AG09309 (cell line): ENCODE data around the gene CHRNG.

ENCODE experiments used
- DNase-seq: peaks from one replicate; pipeline ENCODE4 v3.0.0-alpha.2; 2010; ENCODE audit warnings: low read depth
- H3K4me3 ChIP-seq: 2 replicates; pipeline ENCODE4 v1.5.1; 2011; ENCODE audit warnings: mild to moderate bottlenecking, low read depth, low read length, moderate library complexity; ENCODE audit not compliant: control insufficient read depth
- CTCF ChIP-seq: IDR thresholded peaks from 2 replicates; pipeline ENCODE4 v1.5.1; 2011; ENCODE audit warnings: mild to moderate bottlenecking, low read depth, low read length, inconsistent platforms; ENCODE audit not compliant: insufficient read depth, control insufficient read depth; ENCODE audit errors: missing control alignments

Gene CHRNG

GRCh38 chr2:232501331-232501771, 38.1 kb upstream of the CHRNG start:
- no peak for DNase-seq
- H3K4me3 ChIP-seq, result no peak overlapping the region
- TF ChIP-seq CTCF, result no peak

- H3K4me3 ChIP-seq, result no peak overlapping the region
- TF ChIP-seq CTCF, result no peak
- DNase-seq, result no peak
Observed at GRCh38 chr2:232501794-232502390, 37.6 kb upstream of the CHRNG start.

DNA sequence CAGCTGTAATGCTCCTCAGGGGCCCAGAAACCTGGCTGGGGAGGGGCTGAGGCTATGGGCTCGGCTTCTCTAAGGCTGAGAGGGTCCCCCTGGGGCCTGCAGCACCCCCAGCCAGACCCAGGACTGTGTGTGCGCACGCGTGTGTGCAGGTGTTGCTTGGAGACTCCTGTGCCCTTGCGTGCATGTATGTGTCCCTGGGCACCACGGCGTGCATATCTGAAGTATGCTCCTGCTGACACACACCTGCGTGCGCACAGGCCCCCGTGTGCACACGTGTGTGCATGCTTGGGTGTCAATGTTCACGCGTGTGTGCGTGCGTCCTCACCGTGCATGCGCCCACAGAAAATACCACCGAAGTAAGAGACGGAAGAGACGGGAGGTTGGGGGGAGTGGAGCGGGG, 37.0 kb upstream of the CHRNG start:
- no peak for TF ChIP-seq CTCF
- no peak for DNase-seq
- H3K4me3 ChIP-seq, result no peak overlapping the region

- TF ChIP-seq CTCF, result no peak
- no peak overlapping the region for H3K4me3 ChIP-seq
- DNase-seq, result no peak
Observed at GRCh38 chr2:232502911-232503808, 36.3 kb upstream of the CHRNG start.

DNA sequence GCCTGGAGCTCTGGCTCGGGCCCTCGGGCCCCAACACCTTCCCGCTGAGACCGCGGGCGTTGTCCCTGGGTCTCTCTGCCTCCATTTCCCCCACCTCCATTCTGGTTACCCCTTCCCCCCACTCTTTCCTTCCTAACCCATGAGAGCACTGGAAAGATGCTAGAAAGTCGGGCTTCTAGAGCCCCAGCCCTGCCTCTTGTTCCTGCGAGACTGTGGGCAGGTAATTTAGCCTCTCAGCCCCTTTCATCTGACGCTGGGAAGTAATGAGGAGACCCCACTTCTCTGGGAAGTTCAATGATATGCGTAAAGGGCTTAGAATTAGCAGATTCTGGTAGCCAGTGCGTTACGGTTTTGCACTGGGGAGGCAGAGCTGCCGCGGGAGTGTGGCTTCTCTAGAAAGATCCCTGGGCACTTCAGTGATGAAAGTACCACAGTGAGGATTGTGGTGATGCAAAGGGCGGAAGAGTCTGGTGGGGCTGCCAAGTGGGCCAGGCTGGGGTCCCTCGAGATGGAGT, 35.6 kb upstream of the CHRNG start:
- H3K4me3 ChIP-seq, result no peak overlapping the region
- no peak for TF ChIP-seq CTCF
- no peak for DNase-seq

GRCh38 chr2:232504438-232504837, 35.1 kb upstream of the CHRNG start:
- DNase-seq, result no peak
- H3K4me3 ChIP-seq, result no peak overlapping the region
- TF ChIP-seq CTCF, result no peak
